ENCODE data around the gene GLRX3. TPM values are rescaled to one million over a fixed set of nuclear protein-coding genes. Genes with fewer than 3 reads are reported as not detected.

Gene GLRX3
- total RNA-seq, 2 donors from 2014 or later, result 38.9 to 49.5 TPM

DNA sequence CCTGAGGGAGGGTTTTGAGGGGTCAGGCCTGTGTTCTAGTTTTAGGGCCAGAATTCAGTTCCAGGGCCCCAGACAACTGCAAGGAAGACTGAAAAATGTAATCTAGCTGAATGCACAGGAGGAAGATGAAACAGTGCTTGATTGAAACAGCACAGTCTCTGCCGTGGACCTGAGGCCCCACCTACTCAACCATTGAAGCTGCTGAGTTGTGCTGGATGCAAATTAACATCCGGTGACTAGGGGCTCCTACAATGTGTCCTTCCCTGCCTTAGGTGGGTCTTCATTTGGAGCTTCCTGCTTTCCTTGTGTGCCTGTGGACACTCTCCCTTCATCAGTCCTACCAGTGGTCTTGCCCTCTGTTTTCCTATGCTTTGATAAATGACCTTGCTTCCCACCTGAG lies 5.7 kb downstream of the GLRX3 start:
- Histone ChIP-seq H3K9me3 (no peaks in the 10 kb centered on the region), H3K4me1 (peaks cover 0 to 56% of the 10 kb centered on the region in 2 donors), H3K36me3 (peaks cover 13% of the 10 kb centered on the region), H3K27me3 (no peaks in the 10 kb centered on the region), H3K27ac (no peak overlapping the region), H3K4me3 (no peak overlapping the region)
- no peak for DNase-seq (ENCODE audit: low spot score)
- TF ChIP-seq, protein P1, sequence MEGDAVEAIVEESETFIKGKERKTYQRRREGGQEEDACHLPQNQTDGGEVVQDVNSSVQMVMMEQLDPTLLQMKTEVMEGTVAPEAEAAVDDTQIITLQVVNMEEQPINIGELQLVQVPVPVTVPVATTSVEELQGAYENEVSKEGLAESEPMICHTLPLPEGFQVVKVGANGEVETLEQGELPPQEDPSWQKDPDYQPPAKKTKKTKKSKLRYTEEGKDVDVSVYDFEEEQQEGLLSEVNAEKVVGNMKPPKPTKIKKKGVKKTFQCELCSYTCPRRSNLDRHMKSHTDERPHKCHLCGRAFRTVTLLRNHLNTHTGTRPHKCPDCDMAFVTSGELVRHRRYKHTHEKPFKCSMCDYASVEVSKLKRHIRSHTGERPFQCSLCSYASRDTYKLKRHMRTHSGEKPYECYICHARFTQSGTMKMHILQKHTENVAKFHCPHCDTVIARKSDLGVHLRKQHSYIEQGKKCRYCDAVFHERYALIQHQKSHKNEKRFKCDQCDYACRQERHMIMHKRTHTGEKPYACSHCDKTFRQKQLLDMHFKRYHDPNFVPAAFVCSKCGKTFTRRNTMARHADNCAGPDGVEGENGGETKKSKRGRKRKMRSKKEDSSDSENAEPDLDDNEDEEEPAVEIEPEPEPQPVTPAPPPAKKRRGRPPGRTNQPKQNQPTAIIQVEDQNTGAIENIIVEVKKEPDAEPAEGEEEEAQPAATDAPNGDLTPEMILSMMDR (IDR thresholded peaks at IDR 0.05), result no peak

DNA sequence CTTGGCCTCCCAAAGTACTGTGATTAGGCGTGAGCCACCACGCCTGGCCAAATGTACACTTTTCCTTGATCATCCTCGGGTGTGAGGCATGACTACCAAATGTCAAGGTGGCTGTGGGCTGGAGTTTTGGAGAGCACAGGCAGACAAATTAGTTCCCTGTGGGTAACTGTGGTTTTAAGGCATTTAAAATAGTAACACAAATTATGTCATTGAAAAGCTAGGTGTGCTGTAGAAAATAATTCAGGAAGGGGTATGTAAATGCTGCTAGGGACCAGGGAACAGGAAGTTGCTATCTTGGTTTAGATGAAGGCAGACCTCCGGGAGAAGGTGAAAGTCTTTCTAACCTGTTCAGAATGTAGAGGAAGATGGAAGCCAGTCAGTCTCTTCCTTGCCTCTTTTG lies 9.9 kb downstream of the GLRX3 start:
- TF ChIP-seq, protein P1 (IDR thresholded peaks at IDR 0.05), result no peak
- no peak for DNase-seq (ENCODE audit: low spot score)
- no peak overlapping the region for H3K27ac ChIP-seq
- H3K27me3 ChIP-seq, result no peaks in the 10 kb centered on the region
- no peaks in the 10 kb centered on the region for H3K9me3 ChIP-seq
- peaks cover 0 to 22% of the 10 kb centered on the region in 2 donors for H3K4me1 ChIP-seq
- H3K36me3 ChIP-seq, result peaks cover 22% of the 10 kb centered on the region
- no peak overlapping the region for H3K4me3 ChIP-seq

DNA sequence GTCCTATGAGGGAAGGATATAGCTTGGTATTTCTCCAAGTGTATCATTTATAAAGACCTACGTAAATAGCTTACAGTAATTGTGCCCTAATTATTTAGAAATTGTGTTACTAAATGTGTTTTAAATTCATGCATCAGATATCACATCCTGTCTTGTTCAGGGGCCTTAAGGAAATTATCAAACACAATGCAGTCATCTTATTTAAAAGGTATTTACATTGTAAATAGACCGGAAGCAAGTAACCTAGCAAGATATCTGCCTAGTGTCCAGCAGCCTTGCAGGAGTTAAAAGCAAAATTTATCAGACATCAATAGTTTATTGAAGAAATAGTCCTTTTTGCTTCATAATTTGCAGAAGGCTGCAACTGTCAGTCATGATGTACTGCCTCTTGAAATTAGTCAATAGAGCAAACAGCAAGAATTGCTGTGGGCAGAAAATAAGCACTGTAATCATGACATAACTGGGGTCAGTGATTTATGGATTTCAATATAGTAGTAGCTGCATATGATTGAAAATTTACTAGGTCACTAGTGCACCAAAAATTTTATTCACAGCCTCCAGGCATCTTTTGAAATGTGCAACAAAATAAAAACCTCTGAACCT lies 23.1 kb downstream of the GLRX3 start:
- H3K27me3 ChIP-seq, result no peaks in the 10 kb centered on the region
- peaks cover 38% of the 10 kb centered on the region for H3K36me3 ChIP-seq
- DNase-seq (ENCODE audit: low spot score), result no peak
- TF ChIP-seq, protein P1 (IDR thresholded peaks at IDR 0.05), result no peak
- H3K27ac ChIP-seq, result no peak overlapping the region
- H3K9me3 ChIP-seq, result no peaks in the 10 kb centered on the region
- H3K4me1 ChIP-seq, result peaks cover 0 to 10% of the 10 kb centered on the region in 2 donors
- no peak overlapping the region for H3K4me3 ChIP-seq

DNA sequence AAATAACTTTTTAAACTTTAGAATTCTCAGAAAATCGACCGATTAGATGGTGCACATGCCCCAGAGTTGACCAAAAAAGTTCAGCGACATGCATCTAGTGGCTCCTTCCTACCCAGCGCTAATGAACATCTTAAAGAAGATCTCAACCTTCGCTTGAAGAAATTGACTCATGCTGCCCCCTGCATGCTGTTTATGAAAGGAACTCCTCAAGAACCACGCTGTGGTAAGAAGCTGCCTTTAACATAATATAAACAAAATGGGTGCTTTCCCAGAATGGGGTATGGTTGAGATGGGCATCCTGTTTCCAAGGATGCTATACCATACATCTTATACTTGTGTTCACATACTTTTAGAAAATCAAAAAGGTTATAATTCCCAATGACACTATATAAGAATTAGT lies 24.6 kb downstream of the GLRX3 start:
- H3K27me3 ChIP-seq, result no peaks in the 10 kb centered on the region
- TF ChIP-seq, protein P1 (IDR thresholded peaks at IDR 0.05), result no peak
- H3K4me3 ChIP-seq, result no peak overlapping the region
- no peak for DNase-seq (ENCODE audit: low spot score)
- H3K9me3 ChIP-seq, result no peaks in the 10 kb centered on the region
- no peak overlapping the region for H3K27ac ChIP-seq
- no peaks in the 10 kb centered on the region for H3K4me1 ChIP-seq
- peaks cover 44% of the 10 kb centered on the region for H3K36me3 ChIP-seq

DNA sequence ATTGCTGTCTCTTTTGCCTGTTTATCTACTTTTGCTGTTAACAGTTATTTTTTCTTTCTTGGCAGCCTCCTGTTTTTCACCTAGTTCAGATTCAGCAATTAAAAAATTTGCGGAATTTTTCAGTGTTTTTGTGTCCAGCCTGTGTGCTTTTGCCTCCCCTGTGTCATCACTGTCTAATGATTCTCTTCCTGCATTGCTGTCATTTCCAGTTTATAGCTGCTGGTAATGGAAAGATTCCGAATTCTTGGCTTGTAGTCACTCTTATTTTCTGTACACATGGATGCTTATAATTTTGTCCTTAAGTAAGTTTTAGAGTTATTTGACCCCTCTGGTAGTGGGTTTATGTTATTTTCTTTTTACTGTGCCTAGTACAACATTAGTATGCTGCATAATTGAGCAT lies 25.1 kb downstream of the GLRX3 start:
- no peak overlapping the region for H3K4me3 ChIP-seq
- peaks cover 45% of the 10 kb centered on the region for H3K36me3 ChIP-seq
- no peak overlapping the region for H3K27ac ChIP-seq
- TF ChIP-seq, protein P1 (IDR thresholded peaks at IDR 0.05), result no peak
- H3K9me3 ChIP-seq, result no peaks in the 10 kb centered on the region
- DNase-seq (ENCODE audit: low spot score), result no peak
- no peaks in the 10 kb centered on the region for H3K4me1 ChIP-seq
- H3K27me3 ChIP-seq, result no peaks in the 10 kb centered on the region

DNA sequence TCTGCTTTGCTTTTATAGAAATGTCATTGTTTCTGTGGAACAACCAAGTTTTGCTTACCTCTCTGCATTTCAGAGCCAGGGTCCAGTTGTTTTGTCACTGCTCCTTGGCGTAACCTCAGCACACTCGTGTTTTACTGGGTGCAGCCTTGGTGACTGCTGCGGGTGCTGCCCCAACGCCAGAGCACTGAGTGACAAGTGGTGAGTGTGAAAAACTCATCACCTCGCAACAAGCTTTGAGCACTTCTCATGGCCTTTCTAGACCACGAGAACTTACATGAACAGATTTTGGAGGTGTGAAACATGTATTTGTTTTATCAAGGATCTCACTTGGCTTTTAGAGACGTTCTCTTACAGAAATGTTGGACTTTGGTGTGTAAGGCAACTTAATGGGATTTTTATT lies 31.0 kb downstream of the GLRX3 start:
- TF ChIP-seq, protein P1 (IDR thresholded peaks at IDR 0.05), result no peak
- Histone ChIP-seq H3K36me3 (peaks cover 70% of the 10 kb centered on the region), H3K27me3 (no peaks in the 10 kb centered on the region), H3K4me1 (no peaks in the 10 kb centered on the region), H3K27ac (no peak overlapping the region), H3K9me3 (no peaks in the 10 kb centered on the region), H3K4me3 (no peak overlapping the region)
- DNase-seq (ENCODE audit: low spot score), result no peak
